ENCODE measurements around the gene CNKSR2.
A peak's percentile ranks its signal among the peaks of the same experiment; 100 is the strongest.

The CNKSR2 gene

DNA sequence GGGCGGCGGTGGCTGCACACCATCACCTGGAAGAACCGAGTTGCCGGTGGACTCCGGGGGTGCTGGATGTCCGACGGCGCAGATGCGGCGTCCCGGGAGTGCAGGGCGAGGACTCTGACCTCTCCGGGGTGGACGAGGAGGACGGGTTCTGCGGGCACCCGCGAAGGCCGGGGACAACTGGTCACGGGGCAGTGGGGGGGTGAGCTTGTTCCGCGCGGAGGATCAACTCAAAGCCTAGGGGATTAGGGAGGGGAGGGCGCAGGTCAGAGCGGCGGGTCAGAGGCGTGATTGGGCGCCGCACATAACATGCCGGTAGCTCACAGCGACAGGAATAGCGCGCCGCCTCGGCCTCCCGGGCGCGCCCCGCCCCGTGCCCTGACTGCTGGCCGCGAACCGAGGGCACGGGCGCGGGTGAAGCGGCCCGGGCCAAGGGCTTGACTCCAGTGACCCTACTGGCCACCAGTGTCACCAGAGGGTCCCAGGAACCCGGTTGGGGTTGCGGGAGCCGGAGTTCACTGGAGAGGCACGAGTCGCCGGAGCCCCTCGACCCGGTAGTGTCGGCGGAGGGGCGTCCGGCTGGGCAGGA lies 284.0 kb downstream of the CNKSR2 start, which contains the start of gene KLHL34:
Gene KLHL34 (minus strand): TSS at position 179 of the 586 bp plus-strand sequence. CDS start 542 bp downstream, outside the sequence.
- DNase-seq = no peak
- in situ Hi-C loops (cut with MboI; ENCODE audit: low pct_unique_long_range_greater_than_20kb, low sequenced_read_pairs) = no loop called here

- no peak for DNase-seq
- in situ Hi-C loops (cut with MboI; ENCODE audit: low pct_unique_long_range_greater_than_20kb, low sequenced_read_pairs) = no loop called here
These were observed 284.5 kb downstream of the CNKSR2 start for GRCh38 chrX:21658746-21659145.

DNA sequence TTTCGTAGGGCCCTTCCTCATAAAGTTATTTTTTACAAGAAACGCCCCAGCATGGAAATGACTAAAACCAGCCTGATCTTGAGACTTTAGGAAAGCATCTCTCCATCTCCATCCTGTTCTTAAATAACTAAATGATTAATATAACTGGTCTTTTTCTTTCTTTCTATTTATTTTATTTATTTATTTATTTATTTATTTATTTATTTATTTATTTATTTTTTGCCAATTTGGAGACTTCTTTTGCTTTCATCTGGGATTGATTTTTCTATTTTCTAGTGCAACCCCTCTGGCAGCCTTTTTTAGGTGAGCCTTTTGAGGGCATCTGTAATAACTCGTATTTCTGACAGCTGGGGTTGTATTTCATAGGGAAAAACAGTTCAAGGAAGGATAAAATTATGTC lies 285.1 kb downstream of the CNKSR2 start:
- no peak for DNase-seq
- in situ Hi-C loops (cut with MboI; ENCODE audit: low pct_unique_long_range_greater_than_20kb, low sequenced_read_pairs) = no loop called here

GRCh38 chrX:21660156-21660555 lies 285.9 kb downstream of the CNKSR2 start:
- in situ Hi-C loops (cut with MboI; ENCODE audit: low pct_unique_long_range_greater_than_20kb, low sequenced_read_pairs) = no loop called here
- no peak for DNase-seq

DNA sequence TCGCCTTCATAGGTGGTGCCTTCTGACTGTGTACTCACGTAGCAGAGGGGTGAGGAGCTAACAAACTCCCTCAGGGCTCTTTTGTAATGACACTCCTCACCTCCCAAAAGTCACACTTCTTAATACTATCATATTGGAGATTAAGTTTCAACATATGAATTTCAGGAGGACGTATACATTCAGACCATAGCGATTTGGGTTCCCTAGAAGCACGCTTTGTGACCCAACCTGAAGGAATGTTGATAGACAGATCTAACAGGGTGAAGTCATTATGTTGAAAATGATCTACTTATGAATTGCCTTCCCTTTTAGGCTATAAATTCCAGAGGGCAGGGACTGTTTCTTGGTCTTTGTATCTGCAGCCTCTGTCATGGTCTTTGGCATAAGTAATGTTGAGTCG lies 287.1 kb downstream of the CNKSR2 start:
- in situ Hi-C loops (cut with MboI; ENCODE audit: low pct_unique_long_range_greater_than_20kb, low sequenced_read_pairs) = no loop called here
- DNase-seq = peak; percentile 13

- DNase-seq = no peak
- in situ Hi-C loops (cut with MboI; ENCODE audit: low pct_unique_long_range_greater_than_20kb, low sequenced_read_pairs) = no loop called here
These were observed 288.5 kb downstream of the CNKSR2 start for GRCh38 chrX:21662761-21663160.

- no peak for DNase-seq
- in situ Hi-C loops (cut with MboI; ENCODE audit: low pct_unique_long_range_greater_than_20kb, low sequenced_read_pairs) = no loop called here
These were observed 292.0 kb downstream of the CNKSR2 start for GRCh38 chrX:21666252-21666651.

- in situ Hi-C loops (cut with MboI; ENCODE audit: low pct_unique_long_range_greater_than_20kb, low sequenced_read_pairs) = no loop called here
- DNase-seq = no peak
These were observed 292.5 kb downstream of the CNKSR2 start for GRCh38 chrX:21666679-21667078.

GRCh38 chrX:21674430-21675186 lies 300.4 kb downstream of the CNKSR2 start:
- DNase-seq = no peak
- in situ Hi-C loops (cut with MboI; ENCODE audit: low pct_unique_long_range_greater_than_20kb, low sequenced_read_pairs) = no loop called here

- DNase-seq = no peak
- in situ Hi-C loops (cut with MboI; ENCODE audit: low pct_unique_long_range_greater_than_20kb, low sequenced_read_pairs) = no loop called here
These were observed 301.7 kb downstream of the CNKSR2 start for GRCh38 chrX:21675931-21676330.

GRCh38 chrX:21678048-21678612 lies 303.9 kb downstream of the CNKSR2 start:
- DNase-seq = no peak
- in situ Hi-C loops (cut with MboI; ENCODE audit: low pct_unique_long_range_greater_than_20kb, low sequenced_read_pairs) = no loop called here

DNA sequence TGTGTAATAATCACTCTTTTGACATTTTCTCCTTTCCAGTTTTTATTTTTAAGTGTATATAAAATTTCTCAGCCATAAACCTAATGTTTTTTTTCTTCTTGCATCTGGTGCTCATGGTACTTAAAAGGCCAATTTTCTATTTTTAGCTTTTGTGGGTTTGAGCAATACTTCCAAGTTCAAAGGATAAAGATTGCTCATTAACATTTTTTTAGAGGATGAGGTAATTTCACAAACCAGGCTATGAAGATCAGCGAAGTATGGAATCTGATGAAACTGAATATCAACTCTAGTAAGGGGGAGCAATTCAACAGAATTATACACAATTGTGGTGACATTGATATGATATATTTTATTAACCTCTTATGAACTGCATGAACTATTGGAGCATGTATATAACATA lies 309.7 kb downstream of the CNKSR2 start:
- no peak for DNase-seq
- in situ Hi-C loops (cut with MboI; ENCODE audit: low pct_unique_long_range_greater_than_20kb, low sequenced_read_pairs) = no loop called here

DNA sequence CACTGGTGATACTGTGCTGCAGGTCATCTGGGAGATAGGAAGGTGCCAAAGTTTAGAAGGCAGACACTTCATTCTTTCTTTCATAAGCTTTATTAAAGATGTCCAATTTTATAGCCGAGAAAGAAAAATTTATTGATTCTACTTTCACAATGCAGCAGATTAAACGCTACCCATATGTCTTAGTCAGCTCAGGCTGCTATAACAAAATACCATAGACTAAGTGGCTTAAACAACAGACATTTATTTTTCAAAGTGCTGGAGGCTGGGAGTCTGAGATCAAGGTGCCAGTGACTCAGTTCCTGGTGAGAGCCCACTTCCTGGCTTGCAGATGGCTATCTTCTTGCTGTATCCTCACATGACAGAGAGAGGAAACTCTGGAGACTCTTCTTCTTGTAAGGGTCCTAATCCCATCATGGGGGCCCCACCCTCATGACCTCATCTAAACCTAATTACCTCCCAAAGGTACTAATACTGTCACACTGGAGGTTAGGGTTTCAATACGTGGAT lies 317.3 kb downstream of the CNKSR2 start:
- peak; percentile 7 for DNase-seq
- in situ Hi-C loops (cut with MboI; ENCODE audit: low pct_unique_long_range_greater_than_20kb, low sequenced_read_pairs) = no loop called here

DNA sequence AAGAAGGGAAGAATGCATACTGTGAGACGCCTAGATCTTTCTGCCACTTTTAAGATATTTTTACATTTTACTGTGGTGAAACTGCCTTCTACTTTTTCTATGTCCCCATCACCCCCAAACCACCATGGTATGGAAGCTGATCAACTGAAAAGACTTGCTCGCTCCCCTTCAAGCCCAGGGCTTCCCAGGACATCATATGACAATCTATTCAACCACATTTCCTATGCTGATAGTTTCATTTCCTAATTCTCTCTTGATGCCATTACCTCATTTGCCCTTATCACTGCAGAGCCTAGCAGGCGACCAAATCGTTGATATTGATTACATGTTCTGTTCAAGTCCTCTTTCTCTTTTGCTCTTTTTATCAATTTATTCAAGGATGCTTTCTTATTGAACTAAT lies 324.1 kb downstream of the CNKSR2 start:
- no peak for DNase-seq
- in situ Hi-C loops (cut with MboI; ENCODE audit: low pct_unique_long_range_greater_than_20kb, low sequenced_read_pairs) = no loop called here

- in situ Hi-C loops (cut with MboI; ENCODE audit: low pct_unique_long_range_greater_than_20kb, low sequenced_read_pairs) = no loop called here
These were observed 324.9 kb downstream of the CNKSR2 start for GRCh38 chrX:21699136-21699535.

GRCh38 chrX:21700275-21700674 lies 326.1 kb downstream of the CNKSR2 start:
- in situ Hi-C loops (cut with MboI; ENCODE audit: low pct_unique_long_range_greater_than_20kb, low sequenced_read_pairs) = loop anchor here (25.0 kb wide), 1 partner anchor 1163 kb away; no protein-coding TSS in a partner anchor

More at GRCh38 chrX:21699136-21699535, 324.9 kb downstream of the CNKSR2 start:
- DNase-seq = no peak

GRCh38 chrX:21700967-21701366 lies 326.7 kb downstream of the CNKSR2 start:
- in situ Hi-C loops (cut with MboI; ENCODE audit: low pct_unique_long_range_greater_than_20kb, low sequenced_read_pairs) = loop anchor here (25.0 kb wide), 1 partner anchor 1164 kb away; no protein-coding TSS in a partner anchor

More at GRCh38 chrX:21700275-21700674, 326.1 kb downstream of the CNKSR2 start:
- DNase-seq = no peak

DNA sequence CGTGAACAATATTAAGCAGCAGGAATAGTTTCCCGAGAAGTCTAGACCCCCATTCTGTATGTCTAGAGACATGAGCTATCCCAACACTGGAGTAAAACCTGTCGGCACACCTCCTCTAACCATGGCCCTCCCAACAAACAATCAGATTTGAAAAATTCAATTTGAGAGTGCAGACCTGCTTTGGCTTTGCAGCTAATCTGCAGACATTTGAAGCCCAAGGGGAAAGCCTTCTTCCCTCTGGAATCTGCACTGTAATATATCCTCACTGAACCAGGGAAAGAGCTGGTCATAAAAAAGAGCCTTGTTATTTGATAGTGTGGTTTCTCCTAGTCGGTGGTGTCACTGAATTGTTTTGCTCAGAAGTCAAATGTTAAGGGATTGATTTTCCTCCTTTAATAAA lies 328.5 kb downstream of the CNKSR2 start:
- no peak for DNase-seq
- in situ Hi-C loops (cut with MboI; ENCODE audit: low pct_unique_long_range_greater_than_20kb, low sequenced_read_pairs) = loop anchor here (25.0 kb wide), 1 partner anchor 1165 kb away; no protein-coding TSS in a partner anchor

More at GRCh38 chrX:21700967-21701366, 326.7 kb downstream of the CNKSR2 start:
- no peak for DNase-seq

Data from KBM-7 (cell line).